AG04449 (cell line): ENCODE data around the gene SOAT2.

ENCODE experiments used
- CTCF ChIA-PET: fragments of 350-600 bp; formaldehyde crosslinking; extraction: SDS; loops from one replicate; lab custom pipeline; 2021; ENCODE audit warnings: antibody characterized with exemption; lab: Yijun Ruan, JAX
- POLR2A ChIA-PET: fragments of 400-600, 350-600 bp; formaldehyde crosslinking; extraction: SDS; loops from one replicate; lab custom pipeline; 2020; ENCODE audit warnings: antibody characterized with exemption, inconsistent platforms; lab: Yijun Ruan, JAX
- DNase-seq: peaks from one replicate; pipeline ENCODE4 v3.0.0-alpha.2; 2010; ENCODE audit warnings: low read depth, low spot score
- H3K4me3 ChIP-seq: 2 replicates; pipeline ENCODE4 v1.5.1; 2011; ENCODE audit warnings: low read depth, mild to moderate bottlenecking, control low read depth, low read length
- CTCF ChIP-seq: IDR thresholded peaks from one replicate; pipeline ENCODE4 v1.5.1; 2011; ENCODE audit warnings: mild to moderate bottlenecking, moderate library complexity, low read length, control low read depth, inconsistent platforms; ENCODE audit not compliant: insufficient read depth; ENCODE audit errors: missing control alignments

The SOAT2 gene

DNA sequence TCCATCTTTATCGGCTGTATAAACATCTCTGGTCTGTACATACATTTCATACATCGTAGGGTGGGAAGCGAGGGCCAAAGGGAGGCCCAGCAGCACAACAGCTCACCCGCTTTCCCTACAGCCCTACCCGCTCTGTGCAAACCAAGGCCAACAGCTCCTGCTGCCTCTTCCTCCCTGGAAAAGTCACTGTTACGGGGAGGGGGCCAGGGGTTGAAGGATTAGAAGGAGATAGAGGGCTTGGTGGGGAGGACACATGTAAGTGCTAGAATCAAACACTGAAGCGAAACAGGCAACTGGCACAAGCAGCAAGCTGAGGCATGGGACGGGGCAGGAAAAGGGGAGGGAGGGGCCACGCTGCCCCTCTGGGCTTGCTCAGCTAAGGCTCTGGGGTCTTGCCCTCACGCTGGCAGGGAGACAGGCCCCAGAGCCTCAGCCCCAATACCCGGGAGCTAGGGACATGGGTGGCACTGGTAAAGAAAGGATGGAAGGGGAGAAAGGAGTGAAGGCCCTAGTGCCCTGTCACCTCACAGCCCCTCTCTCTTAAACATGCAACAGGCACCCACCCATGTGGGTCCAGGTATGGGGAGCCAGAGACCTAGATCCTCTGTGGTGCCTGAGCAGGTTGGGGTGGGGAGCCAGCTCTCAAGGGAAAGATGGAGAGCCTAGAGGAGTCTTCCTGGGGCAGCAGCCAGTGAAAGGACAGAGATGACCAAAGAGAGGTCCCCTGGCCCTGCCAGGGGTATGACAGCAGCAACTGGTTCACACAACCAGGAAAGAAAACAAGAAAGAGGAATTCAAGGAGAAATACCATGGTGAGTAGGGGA, 38.5 kb upstream of the SOAT2 start:
- H3K4me3 ChIP-seq: no peak overlapping the region
- no peak for DNase-seq
- no peak for TF ChIP-seq CTCF
- POLR2A ChIA-PET: interaction anchor here (0.9 to 8.2 kb wide), 10 partner anchors 8 to 133 kb away, joined by 3 to 74 read pairs (median 8); partner anchors contain the start of genes IGFBP6, SOAT2, SPRYD3 and ZNF740
- CTCF ChIA-PET: interaction anchor here (0.9 to 28.9 kb wide), 25 partner anchors 9 to 280 kb away, joined by 3 to 655 read pairs (median 11); partner anchors contain the start of genes AAAS, CSAD, IGFBP6 and SOAT2

- H3K4me3 ChIP-seq: no peak overlapping the region
- TF ChIP-seq CTCF: no peak
- ChIA-PET CTCF (interaction anchor here (1.0 to 28.9 kb wide), 34 partner anchors 10 to 287 kb away, joined by 3 to 655 read pairs (median 7); partner anchors contain the start of genes AAAS, CSAD, IGFBP6 and SOAT2), POLR2A (interaction anchor here (0.9 to 8.2 kb wide), 11 partner anchors 7 to 132 kb away, joined by 3 to 74 read pairs (median 7); partner anchors contain the start of genes IGFBP6, SOAT2, SPRYD3 and ZNF740)
- no peak for DNase-seq
These were observed 37.8 kb upstream of the SOAT2 start for GRCh38 chr12:53065470-53065869.

DNA sequence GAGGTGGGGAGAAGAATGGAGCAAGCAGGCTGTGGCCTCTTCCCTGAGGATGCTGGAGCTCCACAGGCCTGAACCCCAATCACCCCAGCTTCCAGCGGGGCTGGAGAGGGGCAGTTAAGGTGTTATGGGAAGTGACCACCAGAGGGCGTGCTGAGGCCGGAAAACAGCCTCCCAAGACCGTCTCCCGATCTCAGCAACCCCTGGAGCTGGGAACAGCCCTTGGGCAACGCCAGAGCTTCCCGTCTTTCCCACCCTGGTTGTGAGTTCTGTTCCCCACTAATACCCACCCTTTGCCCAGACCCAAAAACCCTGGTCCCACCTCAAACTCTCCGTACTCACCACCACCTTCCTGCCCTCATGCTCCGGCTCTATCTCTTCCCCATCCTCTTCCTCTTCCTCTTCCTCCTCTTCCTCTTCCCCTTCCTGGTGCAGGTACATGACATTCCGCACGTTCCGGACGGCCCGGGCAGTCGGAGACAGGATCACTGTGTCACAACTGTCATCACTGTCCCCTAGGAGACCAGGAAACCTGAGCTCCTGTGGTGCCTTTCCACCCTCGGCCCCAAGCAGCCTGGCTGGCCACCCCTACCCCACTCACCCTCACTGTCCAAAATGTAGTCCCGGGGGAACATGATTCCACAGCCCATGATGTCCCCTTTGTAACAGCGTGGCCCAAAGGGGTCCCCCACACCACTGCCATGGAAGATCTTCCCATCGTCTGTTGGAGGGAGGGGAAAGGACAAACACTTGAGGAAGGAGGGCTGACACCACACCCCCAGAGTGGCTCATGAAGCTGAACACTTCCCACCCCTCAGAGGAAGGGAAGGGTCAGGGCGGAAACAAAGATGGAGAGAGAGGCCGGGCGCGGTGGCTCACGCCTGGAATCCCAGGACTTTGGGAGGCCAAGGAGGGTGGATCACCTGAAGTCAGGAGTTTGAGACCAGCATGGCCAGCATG, 37.0 kb upstream of the SOAT2 start:
- peak; percentile 85 for TF ChIP-seq CTCF
- H3K4me3 ChIP-seq: no peak overlapping the region
- CTCF ChIA-PET: interaction anchor here (0.9 to 28.9 kb wide), 40 partner anchors 11 to 286 kb away, joined by 3 to 655 read pairs (median 6); partner anchors contain the start of genes AAAS, CSAD, IGFBP6 and ITGB7
- POLR2A ChIA-PET: interaction anchor here (0.8 to 8.2 kb wide), 11 partner anchors 8 to 131 kb away, joined by 3 to 74 read pairs (median 7); partner anchors contain the start of genes CSAD, IGFBP6, SOAT2 and SPRYD3
- DNase-seq: no peak

DNA sequence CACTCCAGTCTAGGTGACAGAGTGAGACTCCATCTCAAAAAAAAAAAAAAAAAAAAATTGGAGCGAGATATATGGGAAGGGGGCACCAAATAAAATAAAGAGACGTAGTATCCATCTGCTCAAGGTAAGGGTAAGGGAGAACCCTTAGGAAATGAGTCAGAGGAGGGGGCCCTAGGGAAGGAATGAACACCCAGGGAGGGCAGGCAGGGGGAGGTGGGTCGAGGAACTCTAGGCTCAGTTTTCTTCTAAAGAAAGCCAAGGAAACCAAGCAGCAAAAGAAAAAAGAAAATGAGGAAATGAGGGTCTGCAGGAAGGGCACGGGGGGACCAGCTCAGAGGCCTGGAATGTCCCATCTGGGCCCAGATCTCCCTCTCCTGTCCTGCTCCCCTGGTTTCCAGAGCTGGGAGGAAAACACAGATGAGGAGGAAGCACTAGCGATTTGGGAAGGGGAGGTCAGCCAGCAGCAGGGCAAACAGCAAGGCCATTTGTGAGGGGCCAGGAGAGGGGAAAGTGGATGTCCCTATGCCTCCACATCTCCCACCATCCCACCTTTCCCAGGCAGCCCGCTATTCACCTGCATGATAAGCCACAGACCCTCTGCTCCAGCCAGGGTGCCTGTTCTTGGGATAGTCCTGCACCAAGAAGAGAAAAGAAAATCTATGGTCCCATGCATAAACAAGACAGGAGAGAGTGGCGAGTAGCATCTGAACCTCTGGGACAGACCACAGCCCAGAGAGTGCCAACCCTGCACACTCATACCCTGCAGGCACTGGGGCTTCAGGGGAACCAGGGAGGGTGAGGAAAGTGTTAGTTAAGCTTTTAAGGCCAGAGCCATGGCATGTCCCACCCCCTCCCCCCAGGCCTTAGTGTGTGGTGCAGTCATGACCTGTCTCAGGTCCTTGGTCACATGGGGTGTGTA, 36.0 kb upstream of the SOAT2 start:
- DNase-seq: no peak
- no peak overlapping the region for H3K4me3 ChIP-seq
- ChIA-PET POLR2A (interaction anchor here (0.6 to 8.2 kb wide), 6 partner anchors 12 to 130 kb away, joined by 3 to 74 read pairs (median 6); partner anchors contain the start of genes CSAD, IGFBP6 and SPRYD3), CTCF (interaction anchor here (0.6 to 28.9 kb wide), 21 partner anchors 10 to 278 kb away, joined by 3 to 655 read pairs (median 17); partner anchors contain the start of genes AAAS, CSAD, IGFBP6 and ITGB7)
- no peak for TF ChIP-seq CTCF

GRCh38 chr12:53067993-53068770, 35.1 kb upstream of the SOAT2 start:
- no peak for DNase-seq
- H3K4me3 ChIP-seq: no peak overlapping the region
- CTCF ChIA-PET: interaction anchor here (0.6 to 28.9 kb wide), 9 partner anchors 9 to 150 kb away, joined by 3 to 655 read pairs (median 94); partner anchors contain the start of genes IGFBP6, SOAT2, SPRYD3 and TNS2
- POLR2A ChIA-PET: interaction anchor here (1.1 to 8.2 kb wide), 3 partner anchors 11 to 30 kb away, joined by 3 to 74 read pairs (median 67); partner anchors contain the start of genes IGFBP6 and SPRYD3
- TF ChIP-seq CTCF: no peak
